A549 (cell line): Measurements from ENCODE around the gene PPP6R3. TPM values are rescaled to one million over a fixed set of nuclear protein-coding genes. Genes with fewer than 3 reads are reported as not detected.

Experiments used
- ATAC-seq, 2 experiments: fragments of 200-7000 bp in 1 of 2; fragments of >200 bp in 1 of 2; cut with Nextera tagmentation in 1 of 2; cut with Tn5 transposase in 1 of 2; 3 replicates each; pipeline versions ENCODE4 v1.8.0 to v1.9.1; 2018 to 2020; ENCODE audit warnings: mild to moderate bottlenecking in 1 of 2, moderate library complexity in 1 of 2
- CTCF ChIA-PET: fragments of 300-600 bp; sonication (Branson Sonifier 250); formaldehyde crosslinking; extraction: SDS; loops from one replicate; lab custom pipeline; 2021; ENCODE audit warnings: antibody characterized with exemption, inconsistent platforms; lab: Yijun Ruan, JAX
- POLR2A ChIA-PET: fragments of 350-600 bp; formaldehyde crosslinking; extraction: SDS; loops from one replicate; lab custom pipeline; 2021; ENCODE audit warnings: antibody characterized with exemption, inconsistent platforms; lab: Yijun Ruan, JAX
- DNase-seq, 2 experiments: peaks; one replicate each; pipeline versions ENCODE4 v3.0.0 to v3.0.0-alpha.2; 2011 to 2016; ENCODE audit warnings: low read depth in 1 of 2, low spot score in 1 of 2
- FAIRE-seq: peaks from 2 replicates; lab custom pipeline; 2011; peaks lifted over from hg19 to GRCh38; lab: Jason Lieb, UNC
- H3K27ac ChIP-seq, 2 experiments: fragments of >200 bp; sonication (Bioruptor Twin); formaldehyde crosslinking; 3 replicates each; pipeline ENCODE4 v1.5.1; 2016 to 2017
- H3K4me1 ChIP-seq: fragments of >200 bp; sonication (Bioruptor Twin); formaldehyde crosslinking; 3 replicates; pipeline ENCODE4 v1.6.1; 2016
- H3K4me2 ChIP-seq: fragments of >200 bp; sonication (Bioruptor Twin); formaldehyde crosslinking; 3 replicates; pipeline ENCODE4 v1.6.1; 2016
- H3K4me3 ChIP-seq: fragments of >200 bp; sonication (Bioruptor Twin); formaldehyde crosslinking; 3 replicates; pipeline ENCODE4 v1.5.1; 2016
- H3K9me3 ChIP-seq: fragments of >200 bp; sonication (Bioruptor Twin); formaldehyde crosslinking; 3 replicates; pipeline ENCODE4 v1.6.1; 2016
- BHLHE40 ChIP-seq: IDR thresholded peaks from 2 replicates; pipeline ENCODE4 v1.6.1; 2012; ENCODE audit warnings: low read depth, low read length, inconsistent platforms
- CBX2 ChIP-seq: fragments of 200-600 bp; sonication (generic); IDR thresholded peaks from 2 replicates; pipeline ENCODE4 v1.6.1; 2016; ENCODE audit warnings: low read depth, mild to moderate bottlenecking, borderline replicate concordance
- CEBPB ChIP-seq, 2 experiments: fragments of >200 bp in 1 of 2; sonication (Bioruptor Twin) in 1 of 2; formaldehyde crosslinking in 1 of 2; IDR thresholded peaks; 2 replicates each; pipeline ENCODE4 v1.6.1; 2012 to 2016
- CHD2 ChIP-seq: fragments of 150-350 bp; IDR thresholded peaks from 2 replicates; pipeline ENCODE4 v1.6.1; 2014; ENCODE audit warnings: low read length; ENCODE audit not compliant: partially characterized antibody
- CHD4 ChIP-seq: fragments of 200-600 bp; sonication (generic); IDR thresholded peaks from 2 replicates; pipeline ENCODE4 v1.6.1; 2016; ENCODE audit warnings: antibody characterized with exemption, mild to moderate bottlenecking, borderline replicate concordance
- EHMT2 ChIP-seq: fragments of 200-600 bp; sonication (generic); IDR thresholded peaks from 2 replicates; pipeline ENCODE4 v1.6.1; 2016; ENCODE audit warnings: antibody characterized with exemption, low read depth, mild to moderate bottlenecking, moderate library complexity
- GATA3 ChIP-seq: IDR thresholded peaks from 2 replicates; pipeline ENCODE4 v1.6.1; 2012; ENCODE audit warnings: borderline replicate concordance
- HEYL ChIP-seq: fragments of 250-450 bp; sonication (Bioruptor Pico); IDR thresholded peaks from 2 replicates; pipeline ENCODE4 v1.8.0; 2021; ENCODE audit warnings: mild to moderate bottlenecking, moderate library complexity
- JUN ChIP-seq, 2 experiments: fragments of >200 bp; sonication (Bioruptor Twin); formaldehyde crosslinking; IDR thresholded peaks; 2 replicates in 1 of 2; 3 replicates in 1 of 2; pipeline ENCODE4 v1.6.1; 2016 to 2017
- KDM5A ChIP-seq: fragments of 200-600 bp; sonication (generic); IDR thresholded peaks from 2 replicates; pipeline ENCODE4 v1.6.1; 2016; ENCODE audit warnings: antibody characterized with exemption, mild to moderate bottlenecking
- MAZ ChIP-seq: fragments of 150-350 bp; IDR thresholded peaks from 2 replicates; pipeline ENCODE4 v1.6.1; 2014; ENCODE audit warnings: antibody characterized with exemption, low read depth, low read length, borderline replicate concordance
- NFE2L2 ChIP-seq: fragments of 150-350 bp; conservative IDR thresholded peaks from 2 replicates; pipeline ENCODE4 v1.6.1; 2014; ENCODE audit warnings: low read length
- NPAS2 ChIP-seq: fragments of 250-450 bp; sonication (Bioruptor Pico); IDR thresholded peaks from 2 replicates; pipeline ENCODE4 v1.8.0; 2022; ENCODE audit warnings: mild to moderate bottlenecking, moderate library complexity, borderline replicate concordance
- POLR2A ChIP-seq: IDR thresholded peaks from 2 replicates; pipeline ENCODE4 v1.6.1; 2012; ENCODE audit warnings: mild to moderate bottlenecking, low read length
- RAD21 ChIP-seq, 2 experiments: fragments of >200 bp in 1 of 2; sonication (Bioruptor Twin) in 1 of 2; formaldehyde crosslinking in 1 of 2; IDR thresholded peaks in 1 of 2; conservative IDR thresholded peaks in 1 of 2; 2 replicates in 1 of 2; 3 replicates in 1 of 2; pipeline ENCODE4 v1.6.1; 2012 to 2018; ENCODE audit warnings: inconsistent platforms in 1 of 2
- RCOR1 ChIP-seq: fragments of 150-350 bp; IDR thresholded peaks from 2 replicates; pipeline ENCODE4 v1.6.1; 2014; ENCODE audit warnings: antibody characterized with exemption, low read length, low read depth
- RFX5 ChIP-seq: fragments of 450-650 bp; IDR thresholded peaks from 2 replicates; pipeline ENCODE4 v1.7.1; 2014; ENCODE audit warnings: antibody characterized with exemption, mild to moderate bottlenecking, moderate library complexity
- ZC3H11A ChIP-seq: fragments of 450-650 bp; IDR thresholded peaks from 2 replicates; pipeline ENCODE4 v1.6.1; 2014; ENCODE audit warnings: antibody characterized with exemption, mild to moderate bottlenecking
- WGBS: methylation state at CpG from one replicate; pipeline ENCODE4 v1.1.6; 2017; ENCODE audit errors: missing lambda C conversion rate; 5-methylcytosine and 5-hydroxymethylcytosine counted together
- polyA plus RNA-seq, 4 experiments: library from polyadenylated mRNA; depleted of rRNA in 3 of 4; stranded (reverse); fragments of >200 nt; fragmentation: RNase III in 1 of 4; extraction: RNeasy Plus Mini Kit Qiagen cat#74134 plus additional on column Dnase treatment in 1 of 4; gene quantifications; 2 replicates in 3 of 4; 3 replicates in 1 of 4; pipeline ENCODE4 v1.2.3, GENCODE V29; 2011 to 2017
- TF ChIP-seq, protein P1 (sequence below): fragments of 250-450 bp; sonication (Bioruptor Pico); IDR thresholded peaks from 2 replicates; pipeline ENCODE4 v1.5.0; 2021; ENCODE audit warnings: mild to moderate bottlenecking, moderate library complexity, borderline replicate concordance
- TF ChIP-seq, protein P2 (sequence below): fragments of >200 bp; sonication (Bioruptor Twin); formaldehyde crosslinking; IDR thresholded peaks from 2 replicates; pipeline ENCODE4 v1.6.1; 2016
- TF ChIP-seq, protein P3 (sequence below): fragments of 200-600 bp; sonication (generic); IDR thresholded peaks from 2 replicates; pipeline ENCODE4 v1.6.1; 2016; ENCODE audit warnings: antibody characterized with exemption, mild to moderate bottlenecking, moderate library complexity
- TF ChIP-seq, protein P4 (sequence below): IDR thresholded peaks from 2 replicates; pipeline ENCODE4 v1.6.1; 2012

The PPP6R3 gene
- polyA plus RNA-seq, 2 of the 4 experiments (the other 2 are of a cell fraction): 69.7 to 114 TPM

DNA sequence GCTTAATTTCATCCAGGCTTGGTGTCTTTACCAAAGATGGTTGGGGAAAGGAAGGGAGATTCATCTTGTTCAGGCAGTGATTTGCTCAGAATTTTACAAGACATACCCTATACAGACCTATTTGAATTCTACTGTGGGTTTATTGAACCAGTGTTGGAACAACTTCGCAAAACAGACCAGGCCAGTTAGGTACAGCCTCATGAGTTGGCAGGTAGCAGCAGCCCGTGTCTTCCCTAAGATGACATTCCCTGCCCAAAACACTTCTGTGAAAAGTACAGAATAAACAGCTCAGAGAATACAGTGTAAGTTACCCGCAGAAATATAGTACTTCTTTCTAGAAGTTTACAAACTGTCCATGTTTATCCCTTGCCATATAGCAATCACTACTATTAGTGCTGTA is 121.3 kb downstream of the PPP6R3 start (continued):
- TF ChIP-seq, protein P1, sequence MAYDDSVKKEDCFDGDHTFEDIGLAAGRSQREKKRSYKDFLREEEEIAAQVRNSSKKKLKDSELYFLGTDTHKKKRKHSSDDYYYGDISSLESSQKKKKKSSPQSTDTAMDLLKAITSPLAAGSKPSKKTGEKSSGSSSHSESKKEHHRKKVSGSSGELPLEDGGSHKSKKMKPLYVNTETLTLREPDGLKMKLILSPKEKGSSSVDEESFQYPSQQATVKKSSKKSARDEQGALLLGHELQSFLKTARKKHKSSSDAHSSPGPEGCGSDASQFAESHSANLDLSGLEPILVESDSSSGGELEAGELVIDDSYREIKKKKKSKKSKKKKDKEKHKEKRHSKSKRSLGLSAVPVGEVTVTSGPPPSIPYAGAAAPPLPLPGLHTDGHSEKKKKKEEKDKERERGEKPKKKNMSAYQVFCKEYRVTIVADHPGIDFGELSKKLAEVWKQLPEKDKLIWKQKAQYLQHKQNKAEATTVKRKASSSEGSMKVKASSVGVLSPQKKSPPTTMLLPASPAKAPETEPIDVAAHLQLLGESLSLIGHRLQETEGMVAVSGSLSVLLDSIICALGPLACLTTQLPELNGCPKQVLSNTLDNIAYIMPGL (CRISPR knock-in tag): no peak
- TF ChIP-seq RFX5: no peak
- TF ChIP-seq CEBPB (IDR thresholded peaks at IDR 0.05): no peak
- TF ChIP-seq, protein P2, sequence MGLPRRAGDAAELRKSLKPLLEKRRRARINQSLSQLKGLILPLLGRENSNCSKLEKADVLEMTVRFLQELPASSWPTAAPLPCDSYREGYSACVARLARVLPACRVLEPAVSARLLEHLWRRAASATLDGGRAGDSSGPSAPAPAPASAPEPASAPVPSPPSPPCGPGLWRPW: no peak
- no peak for TF ChIP-seq EHMT2
- TF ChIP-seq JUN (IDR thresholded peaks at IDR 0.05): no peak

DNA sequence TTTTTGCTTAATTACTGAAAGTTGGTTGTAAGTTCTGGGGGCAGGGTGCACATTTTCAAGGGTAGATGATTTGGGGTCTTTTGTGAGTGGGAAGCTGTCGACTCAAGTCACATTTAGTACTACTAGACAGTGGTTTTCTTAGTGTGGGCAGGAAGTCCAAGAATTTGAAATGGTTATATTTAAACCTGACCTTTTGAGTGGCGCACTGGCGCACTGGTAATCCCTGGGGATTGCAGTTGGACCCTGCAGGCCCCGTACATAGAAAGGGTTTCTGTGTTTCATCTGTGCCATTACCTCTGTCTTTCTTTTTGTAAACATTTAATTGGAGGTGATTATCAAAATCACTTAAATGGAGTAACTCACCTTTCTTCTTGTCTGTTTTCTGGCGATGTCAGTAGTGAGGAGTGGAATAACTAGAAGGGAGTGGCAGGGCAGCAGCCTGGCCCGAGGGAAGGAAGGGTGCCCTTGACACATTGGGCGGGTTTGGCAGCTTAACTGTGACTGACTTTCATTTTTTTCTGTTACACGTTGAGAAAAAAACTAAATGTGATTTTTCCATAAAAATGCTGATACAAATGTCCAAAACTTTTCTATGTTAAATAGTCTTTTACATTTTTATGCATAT is 122.0 kb downstream of the PPP6R3 start:
- WGBS: 51% methylated on average over 8 of the region's 8 CpGs
- Histone ChIP-seq H3K27ac (0 out of 6 replicates have a peak overlapping the region, but pooled peaks of 1 of the 2 experiments have one; percentile 15), H3K4me2 (peak overlapping the region; percentile 55), H3K4me3 (no peak overlapping the region), H3K4me1 (peaks cover 27% of the 10 kb centered on the region), H3K9me3 (no peaks in the 10 kb centered on the region)
- no peak for ATAC-seq
- POLR2A ChIA-PET: no interaction called here
- DNase-seq: no peak
- CTCF ChIA-PET: interaction anchor here (1.1 to 2.4 kb wide), 3 partner anchors 8 to 38 kb away, joined by 3 to 18 read pairs (median 3); no protein-coding TSS in a partner anchor
- TF ChIP-seq, protein P3, sequence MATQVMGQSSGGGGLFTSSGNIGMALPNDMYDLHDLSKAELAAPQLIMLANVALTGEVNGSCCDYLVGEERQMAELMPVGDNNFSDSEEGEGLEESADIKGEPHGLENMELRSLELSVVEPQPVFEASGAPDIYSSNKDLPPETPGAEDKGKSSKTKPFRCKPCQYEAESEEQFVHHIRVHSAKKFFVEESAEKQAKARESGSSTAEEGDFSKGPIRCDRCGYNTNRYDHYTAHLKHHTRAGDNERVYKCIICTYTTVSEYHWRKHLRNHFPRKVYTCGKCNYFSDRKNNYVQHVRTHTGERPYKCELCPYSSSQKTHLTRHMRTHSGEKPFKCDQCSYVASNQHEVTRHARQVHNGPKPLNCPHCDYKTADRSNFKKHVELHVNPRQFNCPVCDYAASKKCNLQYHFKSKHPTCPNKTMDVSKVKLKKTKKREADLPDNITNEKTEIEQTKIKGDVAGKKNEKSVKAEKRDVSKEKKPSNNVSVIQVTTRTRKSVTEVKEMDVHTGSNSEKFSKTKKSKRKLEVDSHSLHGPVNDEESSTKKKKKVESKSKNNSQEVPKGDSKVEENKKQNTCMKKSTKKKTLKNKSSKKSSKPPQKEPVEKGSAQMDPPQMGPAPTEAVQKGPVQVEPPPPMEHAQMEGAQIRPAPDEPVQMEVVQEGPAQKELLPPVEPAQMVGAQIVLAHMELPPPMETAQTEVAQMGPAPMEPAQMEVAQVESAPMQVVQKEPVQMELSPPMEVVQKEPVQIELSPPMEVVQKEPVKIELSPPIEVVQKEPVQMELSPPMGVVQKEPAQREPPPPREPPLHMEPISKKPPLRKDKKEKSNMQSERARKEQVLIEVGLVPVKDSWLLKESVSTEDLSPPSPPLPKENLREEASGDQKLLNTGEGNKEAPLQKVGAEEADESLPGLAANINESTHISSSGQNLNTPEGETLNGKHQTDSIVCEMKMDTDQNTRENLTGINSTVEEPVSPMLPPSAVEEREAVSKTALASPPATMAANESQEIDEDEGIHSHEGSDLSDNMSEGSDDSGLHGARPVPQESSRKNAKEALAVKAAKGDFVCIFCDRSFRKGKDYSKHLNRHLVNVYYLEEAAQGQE: no peak
- TF ChIP-seq POLR2A (no peak), CEBPB (IDR thresholded peaks at IDR 0.05) (no peak), RCOR1 (no peak), NPAS2 (CRISPR knock-in tag) (no peak), GATA3 (no peak), ZC3H11A (no peak), CBX2 (no peak), MAZ (no peak), JUN (IDR thresholded peaks at IDR 0.05) (no peak), CHD2 (no peak), NFE2L2 (no peak), HEYL (CRISPR knock-in tag) (no peak), KDM5A (no peak), RFX5 (no peak), RAD21 (conservative IDR thresholded peaks at IDR 0.05 in 1 of 2, IDR thresholded peaks at IDR 0.05 in 1 of 2) (no peak), CHD4 (no peak), BHLHE40 (no peak)
- TF ChIP-seq, protein P2: no peak
- TF ChIP-seq, protein P4, sequence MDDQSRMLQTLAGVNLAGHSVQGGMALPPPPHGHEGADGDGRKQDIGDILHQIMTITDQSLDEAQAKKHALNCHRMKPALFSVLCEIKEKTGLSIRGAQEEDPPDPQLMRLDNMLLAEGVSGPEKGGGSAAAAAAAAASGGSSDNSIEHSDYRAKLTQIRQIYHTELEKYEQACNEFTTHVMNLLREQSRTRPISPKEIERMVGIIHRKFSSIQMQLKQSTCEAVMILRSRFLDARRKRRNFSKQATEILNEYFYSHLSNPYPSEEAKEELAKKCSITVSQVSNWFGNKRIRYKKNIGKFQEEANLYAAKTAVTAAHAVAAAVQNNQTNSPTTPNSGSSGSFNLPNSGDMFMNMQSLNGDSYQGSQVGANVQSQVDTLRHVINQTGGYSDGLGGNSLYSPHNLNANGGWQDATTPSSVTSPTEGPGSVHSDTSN: no peak
- no peak for FAIRE-seq
